ENCODE results near the gene SAMD7. TPM values are rescaled to one million over a fixed set of nuclear protein-coding genes. Genes with fewer than 3 reads are reported as not detected.

The SAMD7 gene
- total and polyA plus RNA-seq, 9 of the 15 experiments (the other 6 are each of a cell fraction or from before 2014, with no cell fraction given), result not detected

- in situ Hi-C loops (cut with MboI) (loop anchor here (25.0 kb wide), 1 partner anchor 827 kb away; no protein-coding TSS in a partner anchor), intact Hi-C loops (cut with micrococcal nuclease) (no loop called here)
- ATAC-seq, result no peak
- ChIA-PET CTCF (ENCODE audit: low intra/inter-chr PET ratio) (interaction anchor here (0.8 kb wide), 1 partner anchor 101 kb away, joined by 5 read pairs; no protein-coding TSS in a partner anchor), POLR2A (no interaction called here)
- WGBS (ENCODE audit: insufficient coverage, low coverage, missing lambda C conversion rate), result 19% methylated on average over 2 of the region's 2 CpGs
- Histone ChIP-seq H2AFZ (ENCODE audit: low read depth, low read length) (peak overlapping the region; percentile 40), H3K9me3 (replicated peaks; ENCODE audit: control insufficient read depth, insufficient read depth, low read depth, low read length) (no peaks in the 10 kb centered on the region), H3K4me2 (ENCODE audit: insufficient read depth, low read length) (no peak overlapping the region), H3K9me1 (ENCODE audit: control insufficient read depth, insufficient read depth, low read length) (no peaks in the 10 kb centered on the region), H3K27ac (ENCODE audit: extremely low read depth, low read depth, low read length) (no peak overlapping the region), H3K27me3 (ENCODE audit: control insufficient read depth in 2 of 2, insufficient read depth in 2 of 2, low read length in 2 of 2) (no peaks in the 10 kb centered on the region), H4K20me1 (replicated peaks; ENCODE audit: control insufficient read depth, insufficient read depth, low read length) (peaks cover 6% of the 10 kb centered on the region; the same call in 1 of the 2 replicates), H3K9ac (ENCODE audit: insufficient read depth in 1 of 2, low read depth in 2 of 2, low read length in 2 of 2) (no peak overlapping the region), H3K79me2 (ENCODE audit: control insufficient read depth, insufficient read depth, low read length) (peaks cover 31% of the 10 kb centered on the region), H3K36me3 (ENCODE audit: control insufficient read depth, insufficient read depth, low read length) (peaks cover 4% of the 10 kb centered on the region; the same call in 1 of the 3 replicates), H3K4me1 (replicated peaks in 1 of 2; ENCODE audit: control insufficient read depth in 2 of 2, insufficient read depth in 2 of 2, low read length in 2 of 2) (peaks cover 4 to 6% of the 10 kb centered on the region in 2 experiments; a peak in 4 of 5 replicates), H3K4me3 (no peak overlapping the region)
- no peak for DNase-seq (ENCODE audit: extremely low read depth in 1 of 4, low spot score in 3 of 4)
- FAIRE-seq, result no peak
- no peak for TF ChIP-seq MED1 (CRISPR knock-in tag; IDR thresholded peaks at IDR 0.05; ENCODE audit: borderline replicate concordance)
- TF ChIP-seq ZNF445 (CRISPR knock-in tag; IDR thresholded peaks at IDR 0.05; ENCODE audit: low read depth), result no peak
- TF ChIP-seq ZNF507 (tag; conservative IDR thresholded peaks at IDR 0.05), result no peak
- TF ChIP-seq ZNF79 (CRISPR knock-in tag; IDR thresholded peaks at IDR 0.05; ENCODE audit: low read depth), result no peak
- TF ChIP-seq, protein P1, sequence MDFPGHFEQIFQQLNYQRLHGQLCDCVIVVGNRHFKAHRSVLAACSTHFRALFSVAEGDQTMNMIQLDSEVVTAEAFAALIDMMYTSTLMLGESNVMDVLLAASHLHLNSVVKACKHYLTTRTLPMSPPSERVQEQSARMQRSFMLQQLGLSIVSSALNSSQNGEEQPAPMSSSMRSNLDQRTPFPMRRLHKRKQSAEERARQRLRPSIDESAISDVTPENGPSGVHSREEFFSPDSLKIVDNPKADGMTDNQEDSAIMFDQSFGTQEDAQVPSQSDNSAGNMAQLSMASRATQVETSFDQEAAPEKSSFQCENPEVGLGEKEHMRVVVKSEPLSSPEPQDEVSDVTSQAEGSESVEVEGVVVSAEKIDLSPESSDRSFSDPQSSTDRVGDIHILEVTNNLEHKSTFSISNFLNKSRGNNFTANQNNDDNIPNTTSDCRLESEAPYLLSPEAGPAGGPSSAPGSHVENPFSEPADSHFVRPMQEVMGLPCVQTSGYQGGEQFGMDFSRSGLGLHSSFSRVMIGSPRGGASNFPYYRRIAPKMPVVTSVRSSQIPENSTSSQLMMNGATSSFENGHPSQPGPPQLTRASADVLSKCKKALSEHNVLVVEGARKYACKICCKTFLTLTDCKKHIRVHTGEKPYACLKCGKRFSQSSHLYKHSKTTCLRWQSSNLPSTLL (IDR thresholded peaks at IDR 0.05), result no peak
- TF ChIP-seq, protein P2, sequence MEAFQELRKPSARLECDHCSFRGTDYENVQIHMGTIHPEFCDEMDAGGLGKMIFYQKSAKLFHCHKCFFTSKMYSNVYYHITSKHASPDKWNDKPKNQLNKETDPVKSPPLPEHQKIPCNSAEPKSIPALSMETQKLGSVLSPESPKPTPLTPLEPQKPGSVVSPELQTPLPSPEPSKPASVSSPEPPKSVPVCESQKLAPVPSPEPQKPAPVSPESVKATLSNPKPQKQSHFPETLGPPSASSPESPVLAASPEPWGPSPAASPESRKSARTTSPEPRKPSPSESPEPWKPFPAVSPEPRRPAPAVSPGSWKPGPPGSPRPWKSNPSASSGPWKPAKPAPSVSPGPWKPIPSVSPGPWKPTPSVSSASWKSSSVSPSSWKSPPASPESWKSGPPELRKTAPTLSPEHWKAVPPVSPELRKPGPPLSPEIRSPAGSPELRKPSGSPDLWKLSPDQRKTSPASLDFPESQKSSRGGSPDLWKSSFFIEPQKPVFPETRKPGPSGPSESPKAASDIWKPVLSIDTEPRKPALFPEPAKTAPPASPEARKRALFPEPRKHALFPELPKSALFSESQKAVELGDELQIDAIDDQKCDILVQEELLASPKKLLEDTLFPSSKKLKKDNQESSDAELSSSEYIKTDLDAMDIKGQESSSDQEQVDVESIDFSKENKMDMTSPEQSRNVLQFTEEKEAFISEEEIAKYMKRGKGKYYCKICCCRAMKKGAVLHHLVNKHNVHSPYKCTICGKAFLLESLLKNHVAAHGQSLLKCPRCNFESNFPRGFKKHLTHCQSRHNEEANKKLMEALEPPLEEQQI (IDR thresholded peaks at IDR 0.05), result no peak
- BruUV-seq (replicated peaks), result no TSS peak
Measured at GRCh38 chr3:169964176-169964575, 52.8 kb downstream of the SAMD7 start.

Measured in K562 (cell line).